ENCODE data around the gene LARP4B.
A peak's percentile ranks its signal among the peaks of the same experiment; 100 is the strongest.

The LARP4B gene

DNA sequence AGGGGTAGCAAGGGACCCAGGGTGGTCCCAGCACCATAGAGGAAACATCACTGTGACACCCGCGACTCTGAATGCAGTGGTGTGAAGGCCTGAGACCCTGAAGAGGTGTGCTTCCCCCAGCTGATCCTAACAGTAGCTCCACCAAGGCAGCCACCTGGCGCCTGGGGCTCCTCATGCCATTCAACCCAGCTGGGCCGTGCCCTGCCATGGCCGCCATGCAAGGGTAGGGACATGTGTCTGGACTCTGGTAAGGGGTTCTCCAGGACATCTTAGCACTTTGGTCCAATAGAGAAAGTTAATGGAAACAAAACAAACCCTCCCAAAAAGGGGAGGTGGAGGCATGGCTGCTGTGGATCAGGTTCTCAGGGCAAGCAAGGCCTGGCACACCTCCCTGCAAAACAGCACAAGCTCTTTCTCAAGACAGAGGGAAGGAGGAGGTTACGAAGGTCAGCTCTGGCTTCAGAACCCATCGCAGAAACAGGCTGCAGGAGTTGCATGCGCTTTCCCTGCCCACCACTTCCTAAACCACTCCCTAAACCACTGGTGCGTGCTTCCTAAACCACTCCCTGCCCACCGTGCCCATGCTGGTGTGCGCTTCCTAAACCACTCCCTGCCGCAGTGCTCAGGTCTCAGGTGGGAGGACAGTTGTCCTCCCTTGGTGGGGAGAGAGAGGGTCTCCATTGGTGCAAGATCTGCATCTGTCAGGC, 108.7 kb downstream of the LARP4B start:
- DNase-seq: no peak
- no peaks in the 10 kb centered on the region for H3K9me3 ChIP-seq (ENCODE audit: control insufficient read depth, low read length)
- H2BK5ac ChIP-seq (ENCODE audit: low read depth, low read length, poor library complexity, severe bottlenecking): no peak overlapping the region
- no peak overlapping the region for H2AFZ ChIP-seq (ENCODE audit: low read depth, low read length)
- H3K4ac ChIP-seq (ENCODE audit: low read depth in 1 of 2, low read length in 2 of 2): no peak overlapping the region
- H4K91ac ChIP-seq (ENCODE audit: low read length): no peak overlapping the region
- H2BK120ac ChIP-seq (ENCODE audit: low read depth, low read length): no peak overlapping the region
- H3K27ac ChIP-seq (ENCODE audit: low read length, poor library complexity, severe bottlenecking): no peak overlapping the region
- no peak overlapping the region for H3K23ac ChIP-seq (ENCODE audit: low read length in 2 of 2)
- no peak overlapping the region for H2BK15ac ChIP-seq (ENCODE audit: low read depth, poor library complexity, severe bottlenecking)
- H3K79me1 ChIP-seq (replicated peaks; ENCODE audit: low read length, poor library complexity, severe bottlenecking): peaks cover 34% of the 10 kb centered on the region
- H2BK12ac ChIP-seq (ENCODE audit: low read length in 2 of 2): no peak overlapping the region
- H3K27me3 ChIP-seq (ENCODE audit: control insufficient read depth in 1 of 2, insufficient read depth in 1 of 2, low read length in 2 of 2): no peaks in the 10 kb centered on the region
- no peak overlapping the region for H2AK5ac ChIP-seq (ENCODE audit: low read length, severe bottlenecking)
- H3K4me1 ChIP-seq (ENCODE audit: control insufficient read depth, insufficient read depth, low read depth, low read length): peaks cover 10% of the 10 kb centered on the region
- H3K4me2 ChIP-seq (ENCODE audit: low read length, poor library complexity, severe bottlenecking): no peak overlapping the region
- WGBS: 98% methylated on average over 10 of the region's 12 CpGs
- no peak overlapping the region for H4K8ac ChIP-seq (ENCODE audit: low read length)
- peaks cover 62 to 93% of the 10 kb centered on the region in 2 experiments for H3K36me3 ChIP-seq (ENCODE audit: control insufficient read depth in 1 of 2, insufficient read depth in 2 of 2, low read depth in 1 of 2, low read length in 2 of 2)
- no peak overlapping the region for H3K18ac ChIP-seq (ENCODE audit: low read depth in 1 of 2, low read length in 2 of 2)
- H3K9ac ChIP-seq (ENCODE audit: low read length): no peak overlapping the region
- no peak overlapping the region for H3K14ac ChIP-seq (ENCODE audit: low read length in 2 of 2)
- H3K4me3 ChIP-seq (ENCODE audit: insufficient read depth in 1 of 2, low read depth in 1 of 2, low read length in 2 of 2): no peak overlapping the region

DNA sequence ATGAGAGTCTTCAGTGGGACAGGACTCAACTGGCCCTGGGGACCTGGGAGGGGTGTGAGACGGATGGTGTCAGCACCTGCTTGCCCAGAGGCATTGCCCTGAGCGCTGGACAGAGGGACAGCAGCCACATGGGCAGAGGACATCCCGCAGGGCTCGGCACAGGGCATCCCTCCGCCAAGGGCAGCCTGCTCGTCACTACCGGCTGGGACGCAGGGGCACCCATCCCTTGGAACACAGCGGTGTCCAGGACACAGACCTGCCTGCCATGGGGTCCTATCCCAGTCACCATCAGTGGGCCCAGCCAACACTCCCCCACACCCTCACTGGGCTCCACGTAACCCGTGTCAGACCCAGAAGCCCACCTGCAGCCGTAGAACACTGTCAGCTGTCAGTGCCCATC, 109.3 kb downstream of the LARP4B start:
- no peak overlapping the region for H2BK120ac ChIP-seq (ENCODE audit: low read depth, low read length)
- H3K4me2 ChIP-seq (ENCODE audit: low read length, poor library complexity, severe bottlenecking): no peak overlapping the region
- no peak overlapping the region for H3K14ac ChIP-seq (ENCODE audit: low read length in 2 of 2)
- H3K4me3 ChIP-seq (ENCODE audit: insufficient read depth in 1 of 2, low read depth in 1 of 2, low read length in 2 of 2): no peak overlapping the region
- H3K23ac ChIP-seq (ENCODE audit: low read length in 2 of 2): no peak overlapping the region
- H3K27me3 ChIP-seq (ENCODE audit: control insufficient read depth in 1 of 2, insufficient read depth in 1 of 2, low read length in 2 of 2): no peaks in the 10 kb centered on the region
- H2BK12ac ChIP-seq (ENCODE audit: low read length in 2 of 2): no peak overlapping the region
- H4K8ac ChIP-seq (ENCODE audit: low read length): peak overlapping the region; percentile 33
- no peak for DNase-seq
- H3K4ac ChIP-seq (ENCODE audit: low read depth in 1 of 2, low read length in 2 of 2): no peak overlapping the region
- no peak overlapping the region for H3K27ac ChIP-seq (ENCODE audit: low read length, poor library complexity, severe bottlenecking)
- H2BK15ac ChIP-seq (ENCODE audit: low read depth, poor library complexity, severe bottlenecking): no peak overlapping the region
- H3K18ac ChIP-seq (ENCODE audit: low read depth in 1 of 2, low read length in 2 of 2): no peak overlapping the region
- H3K4me1 ChIP-seq (ENCODE audit: control insufficient read depth, insufficient read depth, low read depth, low read length): peaks cover 10% of the 10 kb centered on the region
- H2AFZ ChIP-seq (ENCODE audit: low read depth, low read length): no peak overlapping the region
- no peak overlapping the region for H4K91ac ChIP-seq (ENCODE audit: low read length)
- H2AK5ac ChIP-seq (ENCODE audit: low read length, severe bottlenecking): no peak overlapping the region
- no peak overlapping the region for H3K9ac ChIP-seq (ENCODE audit: low read length)
- WGBS: 97% methylated on average over 12 of the region's 12 CpGs
- no peaks in the 10 kb centered on the region for H3K9me3 ChIP-seq (ENCODE audit: control insufficient read depth, low read length)
- H3K36me3 ChIP-seq (ENCODE audit: control insufficient read depth in 1 of 2, insufficient read depth in 2 of 2, low read depth in 1 of 2, low read length in 2 of 2): peaks cover 63 to 93% of the 10 kb centered on the region in 2 experiments
- H2BK5ac ChIP-seq (ENCODE audit: low read depth, low read length, poor library complexity, severe bottlenecking): no peak overlapping the region
- H3K79me1 ChIP-seq (replicated peaks; ENCODE audit: low read length, poor library complexity, severe bottlenecking): peaks cover 33% of the 10 kb centered on the region

DNA sequence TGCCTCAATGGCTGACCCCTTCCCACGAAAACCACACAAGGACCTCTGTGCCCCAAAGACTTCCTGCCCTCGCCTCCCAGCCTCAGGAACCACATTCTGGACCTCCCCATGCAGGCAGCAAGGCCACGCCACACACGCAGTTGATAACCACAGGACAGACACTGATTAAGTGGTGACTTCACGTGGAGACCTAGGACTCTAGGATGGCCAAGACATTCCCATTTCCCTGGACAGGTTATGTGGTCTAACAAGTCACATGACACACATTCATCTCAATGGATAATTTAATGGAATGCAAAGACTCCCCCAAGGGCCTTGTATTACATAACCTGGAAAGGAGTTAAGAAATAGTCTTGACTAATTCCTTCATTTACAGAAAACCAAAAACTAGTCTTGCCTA, 110.2 kb downstream of the LARP4B start:
- Histone ChIP-seq H2AFZ (ENCODE audit: low read depth, low read length) (no peak overlapping the region), H3K23ac (ENCODE audit: low read length in 2 of 2) (no peak overlapping the region), H3K4me2 (ENCODE audit: low read length, poor library complexity, severe bottlenecking) (no peak overlapping the region), H2BK15ac (ENCODE audit: low read depth, poor library complexity, severe bottlenecking) (no peak overlapping the region), H3K27ac (ENCODE audit: low read length, poor library complexity, severe bottlenecking) (no peak overlapping the region), H3K36me3 (ENCODE audit: control insufficient read depth in 1 of 2, insufficient read depth in 2 of 2, low read depth in 1 of 2, low read length in 2 of 2) (peaks cover 71 to 97% of the 10 kb centered on the region in 2 experiments), H3K18ac (ENCODE audit: low read depth in 1 of 2, low read length in 2 of 2) (peak overlapping the region in 1 of 2 experiments; percentile 46), H3K27me3 (ENCODE audit: control insufficient read depth in 1 of 2, insufficient read depth in 1 of 2, low read length in 2 of 2) (no peaks in the 10 kb centered on the region), H3K9me3 (ENCODE audit: control insufficient read depth, low read length) (no peaks in the 10 kb centered on the region), H2BK120ac (ENCODE audit: low read depth, low read length) (no peak overlapping the region), H4K8ac (ENCODE audit: low read length) (no peak overlapping the region), H4K91ac (ENCODE audit: low read length) (no peak overlapping the region), H3K4ac (ENCODE audit: low read depth in 1 of 2, low read length in 2 of 2) (no peak overlapping the region), H3K14ac (ENCODE audit: low read length in 2 of 2) (no peak overlapping the region), H3K4me3 (ENCODE audit: insufficient read depth in 1 of 2, low read depth in 1 of 2, low read length in 2 of 2) (no peak overlapping the region), H3K4me1 (ENCODE audit: control insufficient read depth, insufficient read depth, low read depth, low read length) (peaks cover 10% of the 10 kb centered on the region), H2AK5ac (ENCODE audit: low read length, severe bottlenecking) (no peak overlapping the region), H3K79me1 (replicated peaks; ENCODE audit: low read length, poor library complexity, severe bottlenecking) (peaks cover 40% of the 10 kb centered on the region), H2BK12ac (ENCODE audit: low read length in 2 of 2) (no peak overlapping the region), H2BK5ac (ENCODE audit: low read depth, low read length, poor library complexity, severe bottlenecking) (no peak overlapping the region), H3K9ac (ENCODE audit: low read length) (no peak overlapping the region)
- WGBS: 81% methylated on average over 5 of the region's 5 CpGs
- peak; percentile 32 for DNase-seq

DNA sequence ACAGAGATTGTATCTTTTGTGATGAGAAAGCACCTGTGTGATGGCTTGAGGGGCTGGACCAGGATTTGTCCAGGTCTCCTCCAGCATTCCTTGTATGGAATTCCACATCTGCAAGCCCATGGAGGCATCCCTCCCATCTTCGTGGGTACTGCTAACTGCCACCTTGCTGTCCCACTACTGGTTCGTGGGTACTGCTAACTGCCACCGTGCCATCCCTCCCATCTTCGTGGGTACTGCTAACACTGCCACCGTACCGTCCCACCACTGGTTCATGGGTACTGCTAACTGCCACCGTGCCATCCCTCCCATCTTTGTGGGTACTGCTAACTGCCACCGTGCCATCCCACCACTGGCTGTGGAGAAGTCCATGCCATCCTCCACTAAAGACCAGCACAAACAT, 111.7 kb downstream of the LARP4B start:
- H4K8ac ChIP-seq (ENCODE audit: low read length): no peak overlapping the region
- no peak overlapping the region for H3K4me2 ChIP-seq (ENCODE audit: low read length, poor library complexity, severe bottlenecking)
- H3K18ac ChIP-seq (ENCODE audit: low read depth in 1 of 2, low read length in 2 of 2): no peak overlapping the region
- H3K4ac ChIP-seq (ENCODE audit: low read depth in 1 of 2, low read length in 2 of 2): no peak overlapping the region
- H2BK120ac ChIP-seq (ENCODE audit: low read depth, low read length): no peak overlapping the region
- H4K91ac ChIP-seq (ENCODE audit: low read length): no peak overlapping the region
- H3K9ac ChIP-seq (ENCODE audit: low read length): no peak overlapping the region
- H3K4me1 ChIP-seq (ENCODE audit: control insufficient read depth, insufficient read depth, low read depth, low read length): peaks cover 10% of the 10 kb centered on the region
- peaks cover 45% of the 10 kb centered on the region for H3K79me1 ChIP-seq (replicated peaks; ENCODE audit: low read length, poor library complexity, severe bottlenecking)
- H3K27ac ChIP-seq (ENCODE audit: low read length, poor library complexity, severe bottlenecking): peak overlapping the region; percentile 17
- H3K4me3 ChIP-seq (ENCODE audit: insufficient read depth in 1 of 2, low read depth in 1 of 2, low read length in 2 of 2): no peak overlapping the region
- no peak overlapping the region for H2BK5ac ChIP-seq (ENCODE audit: low read depth, low read length, poor library complexity, severe bottlenecking)
- WGBS: 98% methylated on average over 8 of the region's 8 CpGs
- H2BK15ac ChIP-seq (ENCODE audit: low read depth, poor library complexity, severe bottlenecking): no peak overlapping the region
- no peak overlapping the region for H2AFZ ChIP-seq (ENCODE audit: low read depth, low read length)
- DNase-seq: no peak
- peaks cover 76 to 97% of the 10 kb centered on the region in 2 experiments for H3K36me3 ChIP-seq (ENCODE audit: control insufficient read depth in 1 of 2, insufficient read depth in 2 of 2, low read depth in 1 of 2, low read length in 2 of 2)
- H3K14ac ChIP-seq (ENCODE audit: low read length in 2 of 2): no peak overlapping the region
- no peaks in the 10 kb centered on the region for H3K27me3 ChIP-seq (ENCODE audit: control insufficient read depth in 1 of 2, insufficient read depth in 1 of 2, low read length in 2 of 2)
- H2AK5ac ChIP-seq (ENCODE audit: low read length, severe bottlenecking): no peak overlapping the region
- H3K9me3 ChIP-seq (ENCODE audit: control insufficient read depth, low read length): no peaks in the 10 kb centered on the region
- peak overlapping the region in 1 of 2 experiments; percentile 8 for H2BK12ac ChIP-seq (ENCODE audit: low read length in 2 of 2)
- no peak overlapping the region for H3K23ac ChIP-seq (ENCODE audit: low read length in 2 of 2)

Measured in mesenchymal stem cell (in vitro differentiated cells and primary cell).